ENCODE results near the gene DNAH7. TPM values are rescaled to one million over a fixed set of nuclear protein-coding genes. Genes with fewer than 3 reads are reported as not detected.
"Not testable (repeated sequence)": the region's sequence is repeated elsewhere in the genome, so short reads cannot be mapped to it uniquely, and the experiment has no call there.

Gene DNAH7
- total RNA-seq, 1 donor from 2014 or later: 0.32 TPM

DNA sequence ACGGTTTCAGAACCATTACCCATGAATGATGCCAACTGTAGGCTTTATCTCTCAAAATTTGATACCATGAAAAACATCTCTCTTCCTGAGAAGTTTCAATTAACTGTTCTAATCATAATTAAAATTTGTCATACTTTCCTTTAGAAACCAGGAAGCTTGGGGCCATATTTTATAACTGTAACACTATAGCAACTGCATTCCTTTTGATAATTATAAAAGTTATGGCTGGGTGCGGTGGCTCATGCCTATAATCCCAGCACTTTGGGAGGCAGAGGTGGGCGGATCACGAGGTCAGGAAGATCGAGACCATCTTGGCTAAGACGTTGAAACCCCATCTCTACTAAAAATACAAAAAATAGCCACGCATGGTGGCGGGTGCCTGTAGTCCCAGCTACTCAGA is 70.6 kb downstream of the DNAH7 start:
- DNase-seq (ENCODE audit: low spot score): no peak
- intact Hi-C loops (cut with DNase I): no loop called here

DNA sequence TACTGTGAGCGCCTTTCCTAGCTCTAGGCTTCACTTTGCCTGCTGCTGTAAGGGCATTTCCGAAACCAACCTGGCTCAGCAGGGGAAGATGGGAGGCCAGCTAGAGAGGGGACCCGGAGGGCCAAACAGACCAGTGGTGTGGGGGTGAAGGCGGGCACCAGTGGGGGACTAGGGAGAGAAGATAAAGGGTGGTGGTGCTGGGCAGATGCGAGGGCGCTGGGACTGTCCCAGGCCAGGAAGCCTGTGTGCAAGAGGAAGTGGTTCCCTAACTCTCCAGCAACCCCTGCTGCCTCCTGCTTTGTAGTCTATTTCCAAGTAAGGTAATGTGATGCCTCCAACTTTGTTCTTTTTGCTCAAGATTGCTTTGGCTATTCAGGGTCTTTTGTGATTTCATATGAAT is 73.1 kb downstream of the DNAH7 start:
- DNase-seq (ENCODE audit: low spot score): no peak

GRCh38 chr2:195993623-195994022 is 75.0 kb downstream of the DNAH7 start:
- intact Hi-C loops (cut with DNase I): no loop called here
- no peak for DNase-seq (ENCODE audit: low spot score)

More for the DNA sequence above, 73.1 kb downstream of the DNAH7 start:
- intact Hi-C loops (cut with DNase I): no loop called here

- DNase-seq (ENCODE audit: low spot score): no peak
- intact Hi-C loops (cut with DNase I): no loop called here
Observed at GRCh38 chr2:195985741-195986140, 82.9 kb downstream of the DNAH7 start.

- no peak for DNase-seq (ENCODE audit: low spot score)
- intact Hi-C loops (cut with DNase I): no loop called here
Observed at GRCh38 chr2:195984923-195985726, 83.5 kb downstream of the DNAH7 start.

DNA sequence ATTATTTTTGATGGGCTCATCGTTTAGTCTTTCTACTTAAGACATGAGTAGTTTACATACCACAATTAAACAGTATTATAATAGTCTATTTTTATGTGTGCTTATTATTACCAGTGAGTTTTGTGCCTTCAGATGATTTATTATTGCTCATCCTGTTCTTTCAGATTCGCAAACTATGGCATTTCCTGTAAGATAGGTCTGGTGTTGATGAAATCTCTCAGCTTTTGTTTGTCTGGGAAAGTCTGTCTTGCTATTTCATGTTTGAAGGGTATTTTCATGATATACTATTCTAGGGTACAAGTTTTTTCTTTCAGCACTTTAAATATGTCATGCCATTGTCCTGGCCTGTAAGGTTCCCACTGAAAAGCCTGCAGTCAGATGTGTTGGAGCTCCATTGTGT is 101.3 kb downstream of the DNAH7 start:
- no peak for DNase-seq (ENCODE audit: low spot score)
- intact Hi-C loops (cut with DNase I): no loop called here

DNA sequence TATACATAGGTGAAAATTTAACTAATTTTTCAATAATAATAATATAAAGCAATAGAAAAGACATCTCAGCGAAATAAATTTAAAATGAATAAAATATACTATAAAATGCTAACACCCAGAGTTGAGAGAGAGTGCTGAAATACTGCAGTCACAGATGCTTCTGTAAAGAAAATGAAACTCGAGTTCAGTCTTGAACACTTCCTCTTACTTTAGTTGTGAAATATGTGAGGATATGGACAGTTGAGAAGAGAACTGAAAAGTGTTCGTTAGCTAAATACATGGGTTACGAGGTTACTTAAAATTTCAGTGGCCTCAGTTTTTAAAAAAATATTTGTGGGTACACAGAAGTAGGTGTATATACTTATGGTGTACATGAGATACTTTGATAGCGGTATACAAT is 106.8 kb downstream of the DNAH7 start:
- intact Hi-C loops (cut with DNase I): no loop called here
- no peak for DNase-seq (ENCODE audit: low spot score)

GRCh38 chr2:195959341-195959740 is 109.3 kb downstream of the DNAH7 start:
- DNase-seq (ENCODE audit: low spot score): no peak
- intact Hi-C loops (cut with DNase I): no loop called here

DNA sequence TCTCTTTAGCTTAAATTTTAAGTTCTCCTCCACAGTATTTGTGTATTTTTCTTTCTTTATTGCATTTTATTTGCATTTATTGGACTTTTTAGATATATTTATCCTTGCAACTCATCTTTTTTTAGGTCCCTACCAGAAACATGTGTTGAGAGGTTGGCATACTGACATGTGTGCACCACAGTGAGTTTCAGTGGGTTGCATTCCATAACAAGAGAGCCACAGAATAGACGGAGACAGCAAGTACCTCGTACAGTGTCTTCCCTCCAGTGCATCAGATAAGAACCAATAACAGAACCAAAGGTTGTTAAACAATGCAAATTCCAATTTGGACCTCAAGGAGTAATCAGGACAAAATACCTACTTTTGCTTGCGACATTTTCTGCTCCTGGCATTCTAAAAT is 111.9 kb downstream of the DNAH7 start:
- intact Hi-C loops (cut with DNase I): no loop called here
- DNase-seq (ENCODE audit: low spot score): no peak

GRCh38 chr2:195945056-195945455 is 123.6 kb downstream of the DNAH7 start:
- DNase-seq (ENCODE audit: low spot score): no peak
- intact Hi-C loops (cut with DNase I): no loop called here

DNA sequence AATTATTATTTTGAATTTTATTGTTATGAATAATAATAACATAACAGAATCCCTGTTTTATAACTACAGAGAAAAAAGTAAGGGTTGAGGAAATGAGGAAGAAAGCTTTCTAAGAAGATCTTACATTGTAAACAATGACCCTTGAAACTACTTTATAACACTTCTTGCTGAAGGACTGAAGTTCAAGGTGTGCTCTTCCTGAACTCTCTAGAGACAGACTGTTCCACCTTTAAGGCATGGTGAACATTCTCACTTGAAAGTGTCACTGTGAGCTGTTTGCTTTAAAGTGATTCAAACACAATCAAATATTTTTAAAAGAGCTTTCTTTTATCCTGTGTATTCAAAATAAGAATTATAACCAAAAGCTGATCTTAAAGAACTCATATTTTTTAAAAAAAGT is 131.5 kb downstream of the DNAH7 start:
- intact Hi-C loops (cut with DNase I): no loop called here
- no peak for DNase-seq (ENCODE audit: low spot score)

DNA sequence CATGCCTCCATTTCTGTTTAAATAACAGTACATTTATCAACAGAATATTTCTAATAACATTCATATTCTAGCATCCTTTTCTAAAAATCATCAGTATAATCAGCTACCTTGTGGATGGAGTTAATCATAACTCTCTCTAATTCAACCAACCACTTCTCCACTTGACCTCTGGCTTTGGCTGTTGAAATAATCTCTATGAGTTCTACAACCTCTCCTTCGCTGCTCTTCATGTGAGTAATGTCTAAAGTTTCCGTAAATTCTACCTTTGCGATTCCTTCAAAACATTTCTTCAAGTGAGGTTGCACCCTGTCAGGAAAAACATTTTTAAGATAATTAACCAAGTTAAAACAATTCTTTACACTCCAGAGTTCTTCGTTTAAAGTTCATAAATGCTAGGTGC is 134.2 kb downstream of the DNAH7 start:
- intact Hi-C loops (cut with DNase I): no loop called here
- DNase-seq (ENCODE audit: low spot score): no peak

DNA sequence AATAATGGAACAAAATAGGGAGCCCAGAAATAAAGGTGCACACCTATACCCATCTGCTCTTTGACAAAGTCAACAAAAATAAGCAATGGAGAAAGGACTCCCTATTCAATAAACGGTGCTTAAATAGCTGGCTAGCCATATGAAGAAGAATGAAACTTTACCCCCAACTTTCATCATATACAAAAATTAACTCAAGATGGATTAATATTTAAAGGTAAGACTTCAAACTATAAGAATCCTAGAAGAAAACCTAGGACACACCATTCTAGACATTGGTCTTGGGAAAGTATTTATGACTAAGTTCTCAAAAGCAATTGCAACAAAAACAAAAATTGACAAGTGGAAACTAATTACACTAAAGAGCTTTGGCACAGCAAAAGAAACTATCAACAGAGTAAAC is 139.1 kb downstream of the DNAH7 start:
- no peak for DNase-seq (ENCODE audit: low spot score)
- intact Hi-C loops (cut with DNase I): no loop called here

DNA sequence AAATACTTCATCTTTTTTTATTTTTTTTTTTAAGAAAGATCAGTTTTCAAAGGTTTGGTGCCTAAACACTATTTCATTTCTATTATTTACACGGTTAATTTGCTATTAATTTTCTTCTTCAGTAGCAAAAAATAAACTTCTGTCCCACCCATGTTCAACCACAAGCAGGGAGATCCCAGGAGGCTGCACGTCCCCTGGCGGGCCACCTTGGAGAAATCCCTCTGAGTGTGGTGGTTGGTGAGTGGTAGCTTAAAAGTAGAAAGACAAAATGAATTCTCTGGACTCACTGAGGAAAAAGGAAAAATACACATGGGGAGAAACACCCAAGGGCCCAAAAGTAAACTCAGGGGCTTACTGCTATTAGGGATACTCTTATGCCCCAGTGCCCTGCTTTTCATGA is 143.5 kb downstream of the DNAH7 start:
- DNase-seq (ENCODE audit: low spot score): no peak
- intact Hi-C loops (cut with DNase I): no loop called here

GRCh38 chr2:195923889-195924288 is 144.7 kb downstream of the DNAH7 start:
- intact Hi-C loops (cut with DNase I): no loop called here
- DNase-seq (ENCODE audit: low spot score): no peak

DNA sequence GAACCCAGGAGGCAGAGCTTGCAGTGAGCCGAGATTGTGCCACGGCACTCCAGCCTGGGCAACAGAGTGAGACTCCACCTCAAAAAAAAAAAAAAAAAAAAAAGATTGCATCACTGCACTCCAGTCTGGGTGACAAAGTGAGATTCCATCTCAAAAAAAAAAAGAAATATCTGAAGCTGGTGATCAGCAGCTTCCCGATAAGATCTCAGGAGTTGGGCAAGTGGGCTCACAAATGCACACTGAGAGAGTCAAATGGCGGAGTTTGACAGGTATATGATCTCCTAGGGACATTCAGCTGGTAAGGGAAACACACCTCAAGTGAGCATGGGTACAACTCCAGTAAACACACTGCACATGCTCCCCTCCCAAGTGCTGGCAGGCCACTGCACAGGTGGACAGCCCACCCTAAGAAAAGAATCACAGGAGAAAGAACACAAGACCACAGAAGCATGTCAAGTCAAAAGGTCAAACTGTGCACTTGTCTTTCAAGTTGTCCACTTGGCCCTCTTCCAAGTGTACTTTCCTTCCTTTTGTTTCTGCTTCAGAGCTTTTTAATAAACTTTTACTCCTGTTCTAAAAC is 151.5 kb downstream of the DNAH7 start:
- not testable (repeated sequence) for DNase-seq (ENCODE audit: low spot score)
- intact Hi-C loops (cut with DNase I): loop anchor here (10.0 kb wide), 1 partner anchor 1302 kb away; no protein-coding TSS in a partner anchor

DNA sequence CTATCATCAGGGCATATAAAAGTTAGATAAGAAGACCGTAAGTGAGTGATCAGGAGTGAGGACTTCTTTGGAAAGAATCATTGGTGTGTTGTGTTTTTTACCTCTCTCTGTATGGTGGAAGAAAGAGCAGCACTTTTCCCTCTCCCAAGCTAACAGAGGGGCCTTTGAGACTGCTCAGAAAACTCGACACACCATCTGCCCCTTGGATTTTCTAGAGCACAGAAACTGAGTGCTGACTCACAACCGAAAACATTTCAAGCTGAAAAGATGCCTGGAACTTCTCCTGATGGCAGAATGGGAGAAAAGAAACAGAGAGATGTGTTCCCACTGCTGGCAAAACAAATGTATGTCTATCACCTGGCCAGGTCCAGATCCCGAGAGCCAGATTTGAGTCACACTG is 156.6 kb downstream of the DNAH7 start:
- no peak for DNase-seq (ENCODE audit: low spot score)
- intact Hi-C loops (cut with DNase I): loop anchor here (10.0 kb wide), 1 partner anchor 1297 kb away; no protein-coding TSS in a partner anchor

GRCh38 chr2:195910570-195910969 is 158.1 kb downstream of the DNAH7 start:
- intact Hi-C loops (cut with DNase I): loop anchor here (10.0 kb wide), 1 partner anchor 1296 kb away; no protein-coding TSS in a partner anchor
- DNase-seq (ENCODE audit: low spot score): no peak

GRCh38 chr2:195909926-195910325 is 158.7 kb downstream of the DNAH7 start:
- intact Hi-C loops (cut with DNase I): loop anchor here (10.0 kb wide), 1 partner anchor 1295 kb away; no protein-coding TSS in a partner anchor
- no peak for DNase-seq (ENCODE audit: low spot score)

DNA sequence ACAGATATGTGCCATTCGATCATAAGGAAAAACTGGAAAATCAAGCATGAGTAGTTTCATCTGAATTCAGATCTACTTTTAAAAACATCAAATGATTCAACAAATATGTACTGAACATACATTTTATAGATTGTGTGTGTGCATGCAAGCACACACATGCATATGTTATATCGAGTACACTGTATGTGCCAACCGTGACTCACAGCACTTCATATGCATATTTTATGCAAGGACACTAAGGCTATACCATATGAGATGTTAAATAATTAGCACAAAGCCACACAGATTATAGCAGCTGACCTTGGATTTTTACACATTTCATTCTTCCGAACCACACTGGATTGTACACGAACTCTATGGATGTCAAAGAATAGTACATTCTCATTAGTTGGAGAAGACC is 161.2 kb downstream of the DNAH7 start:
- intact Hi-C loops (cut with DNase I): no loop called here
- DNase-seq (ENCODE audit: low spot score): no peak

GRCh38 chr2:195903956-195904355 is 164.7 kb downstream of the DNAH7 start:
- intact Hi-C loops (cut with DNase I): no loop called here
- DNase-seq (ENCODE audit: low spot score): no peak

Measured in cardiac septum (tissue), 1 donor.